GM19035 (cell line): ENCODE data around the gene CUEDC2.
"Not testable (repeated sequence)": the region's sequence is repeated elsewhere in the genome, so short reads cannot be mapped to it uniquely, and the experiment has no call there.

ENCODE experiments used
- ATAC-seq: cut with Tn5 transposase; IDR thresholded peaks from one replicate; pipeline ENCODE4 v1.9.1; 2021; ENCODE audit not compliant: unreplicated experiment

The CUEDC2 gene

DNA sequence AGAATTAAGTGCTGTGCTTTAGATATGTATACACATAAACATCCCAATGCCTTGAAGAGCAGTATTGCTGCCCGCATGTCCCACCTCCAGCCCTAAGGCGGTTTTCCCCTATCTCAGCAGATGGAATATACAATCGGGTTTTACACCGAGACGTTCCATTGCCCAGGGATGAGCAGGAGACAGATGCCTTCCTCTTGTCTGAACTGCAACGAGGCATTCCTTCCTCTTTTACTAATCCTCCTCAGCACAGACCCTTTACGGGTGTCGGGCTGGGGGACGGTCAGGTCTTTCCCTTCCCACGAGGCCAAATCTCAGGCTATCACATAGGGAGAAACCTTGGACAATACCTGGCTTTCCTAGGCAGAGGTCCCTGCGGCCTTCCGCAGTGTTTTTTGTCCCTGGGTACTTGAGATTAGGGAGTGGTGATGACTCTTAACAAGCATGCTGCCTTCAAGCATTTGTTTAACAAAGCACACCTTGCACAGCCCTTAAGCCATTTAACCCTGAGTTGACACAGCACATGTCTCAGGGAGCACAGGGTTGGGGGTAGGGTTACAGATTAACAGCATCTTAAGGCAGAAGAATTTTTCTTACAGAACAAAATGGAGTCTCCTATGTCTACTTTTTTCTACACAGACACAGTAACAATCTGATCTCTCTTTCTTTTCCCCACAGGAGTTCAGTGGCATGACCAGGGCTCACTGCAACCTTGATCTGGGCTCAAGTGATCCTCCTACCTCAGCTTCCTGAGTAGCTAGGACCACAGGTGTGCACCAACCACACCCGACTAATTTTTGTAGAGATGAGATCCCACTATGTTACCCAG is 22.5 kb upstream of the CUEDC2 start:
- ATAC-seq, result not testable (repeated sequence)

DNA sequence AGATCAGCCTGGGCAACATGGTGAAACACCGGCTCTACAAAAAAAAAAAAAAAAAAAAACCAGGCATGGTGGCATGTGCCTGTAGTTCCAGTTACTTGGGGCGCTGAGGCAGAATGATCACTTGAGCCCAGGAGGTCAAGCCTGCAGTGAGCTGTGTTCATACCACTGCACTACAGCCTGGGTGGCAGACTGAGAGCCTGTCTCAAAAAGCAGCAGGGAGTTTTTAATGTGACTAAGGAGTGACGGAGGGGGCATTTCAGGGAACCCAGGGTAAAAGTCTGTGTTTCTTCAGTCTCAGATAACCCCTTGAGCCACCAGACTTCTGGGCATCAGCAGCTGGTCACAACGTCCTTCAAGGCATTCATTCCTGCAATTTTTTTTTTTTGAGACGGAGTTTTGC is 21.1 kb upstream of the CUEDC2 start:
- no peak for ATAC-seq

DNA sequence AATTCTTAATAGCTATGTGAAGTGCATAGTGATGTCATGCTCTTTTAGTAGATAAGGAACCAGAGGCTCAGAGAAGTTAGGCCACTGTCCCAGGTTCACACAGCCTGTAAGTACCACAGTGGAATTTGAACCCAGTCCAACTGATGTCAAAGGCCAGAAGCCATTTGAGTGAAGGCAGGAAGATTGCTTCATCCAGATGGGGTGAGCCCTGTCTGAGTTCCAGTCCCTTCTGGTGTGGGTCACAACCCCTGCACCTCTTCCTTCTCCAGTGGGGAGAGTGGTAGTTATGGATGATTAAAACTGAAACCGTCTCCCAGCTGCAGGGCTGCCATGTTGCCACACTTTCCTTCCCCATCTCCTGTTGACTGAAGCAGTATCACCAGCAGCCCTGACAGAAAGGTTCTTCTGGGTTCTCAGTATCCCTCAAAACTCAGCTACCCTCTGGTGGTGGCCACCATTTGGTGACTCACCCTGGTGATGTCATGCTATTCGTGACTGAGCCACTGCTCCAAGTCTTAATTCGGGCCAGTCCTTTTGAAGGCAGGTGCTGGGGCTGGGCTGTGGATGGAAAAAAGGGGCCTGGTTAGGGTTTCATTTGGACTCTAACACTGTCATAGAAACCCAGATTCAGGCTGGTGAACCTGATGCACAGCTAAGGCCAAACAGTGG is 20.4 kb upstream of the CUEDC2 start:
- no peak for ATAC-seq

DNA sequence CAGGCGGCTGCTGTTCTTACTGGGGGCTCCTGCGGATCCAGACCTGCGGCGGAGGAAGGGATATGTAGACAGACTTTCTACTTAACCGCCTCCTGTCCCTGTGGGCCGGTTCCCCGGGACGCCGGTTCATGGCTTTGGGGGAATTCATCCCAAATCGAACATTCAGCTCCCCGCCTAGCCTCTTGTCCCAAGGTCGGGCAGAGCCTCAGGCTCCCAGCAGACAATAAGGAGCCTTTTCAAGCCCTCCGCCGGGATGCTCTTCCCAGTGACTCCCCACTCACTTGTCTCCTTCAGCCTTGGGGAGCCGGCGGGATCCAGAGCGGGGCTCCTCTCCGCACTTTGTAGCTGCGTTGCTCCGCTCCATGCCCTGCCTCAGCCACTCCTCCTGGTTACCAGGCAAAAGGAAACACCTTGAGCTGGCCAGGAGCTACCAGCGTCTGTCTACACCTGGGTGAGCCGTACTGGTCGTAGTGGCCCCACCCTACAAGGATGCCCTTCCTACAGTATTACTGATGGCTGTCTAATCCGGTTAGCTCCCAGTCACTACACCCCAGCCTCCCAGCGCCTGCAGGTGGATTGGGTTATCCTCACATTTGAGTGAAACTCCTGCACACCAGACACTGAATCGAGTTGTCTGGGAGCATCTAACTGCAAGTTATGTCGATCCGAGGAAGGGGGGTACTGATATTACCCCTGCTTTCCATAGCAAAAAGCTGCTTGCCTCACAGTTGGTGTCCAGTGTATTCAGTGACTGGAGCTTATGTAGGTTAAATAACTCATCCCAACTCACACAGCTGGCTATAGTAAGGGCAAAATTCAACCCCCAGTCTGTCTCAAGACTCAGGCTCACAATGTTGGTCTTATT is 19.0 kb upstream of the CUEDC2 start, which contains the start of gene C10orf95:
TSS of gene C10orf95 (minus strand) at position 439 of the 865 bp plus-strand sequence. CDS start 450 bp downstream, outside the sequence.
- no peak for ATAC-seq

DNA sequence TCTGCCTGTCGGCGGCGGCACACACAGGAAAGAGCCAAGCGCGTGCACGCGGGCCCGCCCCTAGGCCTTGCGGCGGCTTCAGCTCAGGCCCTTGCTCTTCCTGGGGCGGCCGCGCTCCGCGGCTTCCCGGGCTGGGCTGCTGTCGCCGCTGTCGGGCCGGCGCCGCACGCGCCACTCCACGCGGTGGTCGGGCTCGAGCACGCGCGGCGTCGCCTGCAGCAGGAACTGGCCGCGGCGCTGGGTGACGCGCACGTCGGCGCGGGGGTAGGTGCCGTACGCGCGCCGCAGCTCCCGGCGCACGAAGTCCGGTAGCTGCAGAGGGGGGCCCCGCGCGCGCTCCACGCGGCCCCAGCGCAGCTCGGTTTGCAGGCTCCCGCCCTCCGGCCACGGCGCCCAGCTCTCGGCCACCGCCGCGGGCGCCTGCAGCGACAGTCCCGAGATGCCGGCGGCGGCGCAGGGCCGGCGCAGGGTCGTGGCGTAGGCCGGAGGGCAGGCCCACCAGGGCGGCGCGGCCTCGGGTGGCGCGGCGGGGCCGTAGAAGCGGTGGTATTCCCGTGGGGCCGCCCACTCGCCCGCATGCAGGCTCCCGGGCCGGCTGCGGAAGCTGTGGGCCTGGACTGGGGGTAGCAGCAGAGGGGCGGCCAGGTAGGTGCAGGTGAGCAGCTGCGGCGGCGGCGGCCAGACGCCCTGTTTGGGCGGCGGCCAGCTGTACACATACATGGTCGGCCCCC is 18.2 kb upstream of the CUEDC2 start:
- peak; percentile 70 for ATAC-seq

DNA sequence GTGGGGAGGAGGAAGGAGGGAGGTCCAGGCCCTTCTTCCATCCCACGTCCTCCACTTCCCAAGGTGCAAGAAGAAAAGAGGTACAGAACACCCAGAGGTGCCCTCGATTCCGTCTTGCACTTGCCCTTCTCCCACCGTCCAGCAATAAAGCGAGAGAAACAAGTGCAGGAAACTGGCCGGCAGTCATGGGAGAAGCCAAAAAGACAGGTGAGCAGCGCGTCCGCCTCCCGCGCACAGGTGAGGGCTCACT is 17.7 kb upstream of the CUEDC2 start:
- peak; percentile 8 for ATAC-seq

DNA sequence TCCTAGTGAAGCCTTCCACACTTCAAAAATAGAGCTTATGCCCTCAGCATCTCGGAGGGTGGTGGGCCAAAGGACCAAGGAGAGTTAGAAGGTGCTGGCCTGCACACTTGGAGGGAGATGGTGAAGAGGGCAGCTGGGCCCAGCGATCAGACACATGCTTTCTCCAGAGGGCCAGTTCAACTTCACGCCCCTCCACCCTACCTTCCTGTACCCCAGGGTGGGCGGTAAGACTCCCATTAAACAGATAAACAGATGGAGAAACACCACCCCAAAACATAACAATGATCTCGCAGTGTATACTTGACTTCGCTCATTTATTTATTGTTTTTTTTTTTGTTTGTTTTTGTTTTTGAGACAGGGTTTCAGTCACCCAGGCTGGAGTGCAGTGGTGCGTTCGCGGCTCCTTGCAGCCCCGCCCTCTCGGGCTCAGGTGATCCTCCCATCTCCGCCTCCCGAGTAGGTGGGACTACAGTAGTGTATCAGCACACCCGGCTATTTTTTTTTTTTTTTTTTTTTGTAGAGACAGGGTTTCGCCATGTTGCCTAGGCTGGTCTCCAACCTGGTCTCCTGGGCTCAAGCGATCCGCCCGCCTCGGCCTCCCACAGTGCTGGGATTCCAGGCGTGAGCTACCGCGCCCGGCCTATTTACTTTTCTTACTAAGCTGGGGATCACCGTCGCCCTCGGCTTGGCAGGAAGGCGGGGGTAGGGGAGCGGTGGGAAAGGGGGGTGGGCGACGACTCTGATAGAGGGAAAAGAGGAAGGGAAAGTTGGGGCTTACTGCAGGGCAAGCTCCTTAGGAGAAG is 17.1 kb upstream of the CUEDC2 start:
- peak; percentile 42 for ATAC-seq

DNA sequence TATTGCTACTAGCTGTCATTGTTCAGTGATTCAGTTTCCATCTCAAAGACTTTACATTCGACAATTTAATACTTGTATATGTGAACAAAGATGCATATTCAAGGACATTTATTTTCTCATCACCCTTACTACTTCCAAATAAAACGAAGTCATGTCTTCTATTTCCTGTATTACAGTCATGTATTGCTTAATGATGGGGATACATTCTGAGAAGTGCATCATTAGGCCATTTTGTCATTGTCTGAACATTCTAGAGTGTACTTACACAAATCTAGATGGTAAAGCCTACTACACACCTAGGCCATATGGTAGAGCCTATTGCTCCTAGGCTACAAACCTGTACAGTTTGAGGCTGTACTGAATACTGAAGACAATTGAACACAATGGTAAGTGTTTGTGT is 12.5 kb upstream of the CUEDC2 start:
- ATAC-seq, result no peak

DNA sequence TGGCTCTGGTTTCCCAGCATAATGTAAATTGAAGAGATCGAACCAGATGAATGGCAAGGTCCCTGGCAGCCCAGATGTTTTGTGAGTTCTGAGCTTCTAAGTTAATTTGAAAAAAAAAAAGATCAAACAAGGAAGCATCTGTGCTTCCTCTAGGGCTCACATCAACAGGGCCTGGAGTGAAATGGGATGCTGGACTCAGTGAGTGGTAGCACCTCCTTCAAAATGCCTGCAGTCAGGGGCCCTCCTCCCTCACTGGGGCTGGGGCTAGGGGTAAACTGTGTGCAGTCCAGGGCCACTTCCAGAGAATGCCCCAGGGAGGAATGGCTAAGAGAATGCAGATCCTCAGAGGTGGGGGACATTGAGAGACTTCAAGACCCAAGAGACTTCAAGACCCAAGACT is 6.0 kb upstream of the CUEDC2 start:
- no peak for ATAC-seq

DNA sequence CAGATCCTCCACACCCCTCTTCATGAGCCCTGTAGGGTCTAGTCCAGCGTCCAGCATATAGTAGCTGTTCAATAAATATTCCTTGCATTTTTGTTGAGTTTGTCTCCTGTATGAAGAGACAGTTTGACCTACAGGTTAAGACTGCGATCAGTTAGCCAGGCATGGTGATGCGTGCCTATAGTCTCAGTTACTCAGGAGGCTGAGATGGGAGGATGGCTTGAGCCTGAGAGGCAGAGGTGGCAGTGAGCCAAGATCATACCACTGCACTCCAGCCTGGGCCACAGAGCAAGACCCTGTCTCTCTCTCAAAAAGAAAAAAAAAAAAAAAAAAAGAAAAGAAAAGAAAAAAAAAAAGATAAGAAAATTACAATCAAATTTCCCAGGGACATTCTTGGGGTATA is 5.1 kb upstream of the CUEDC2 start:
- ATAC-seq, result no peak

DNA sequence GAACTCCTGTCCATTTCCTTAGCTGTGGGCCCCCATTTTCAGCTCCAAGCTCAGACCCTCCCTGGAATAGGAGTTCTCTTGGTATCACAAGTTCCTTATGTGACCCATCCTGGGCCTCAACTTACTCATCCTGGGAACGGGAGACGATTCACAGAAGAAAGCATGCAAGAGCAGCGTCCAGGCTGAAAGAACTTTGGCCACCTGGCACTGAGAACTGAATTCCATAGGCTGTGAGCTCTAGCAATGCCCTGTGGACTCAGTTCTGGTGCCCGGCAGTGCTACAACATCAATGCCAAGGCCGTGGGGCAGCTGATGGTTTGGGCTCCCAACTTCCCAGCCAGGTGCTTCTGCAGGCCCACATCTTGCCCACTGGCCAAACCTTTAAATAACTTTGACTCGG is 3.9 kb upstream of the CUEDC2 start:
- no peak for ATAC-seq

DNA sequence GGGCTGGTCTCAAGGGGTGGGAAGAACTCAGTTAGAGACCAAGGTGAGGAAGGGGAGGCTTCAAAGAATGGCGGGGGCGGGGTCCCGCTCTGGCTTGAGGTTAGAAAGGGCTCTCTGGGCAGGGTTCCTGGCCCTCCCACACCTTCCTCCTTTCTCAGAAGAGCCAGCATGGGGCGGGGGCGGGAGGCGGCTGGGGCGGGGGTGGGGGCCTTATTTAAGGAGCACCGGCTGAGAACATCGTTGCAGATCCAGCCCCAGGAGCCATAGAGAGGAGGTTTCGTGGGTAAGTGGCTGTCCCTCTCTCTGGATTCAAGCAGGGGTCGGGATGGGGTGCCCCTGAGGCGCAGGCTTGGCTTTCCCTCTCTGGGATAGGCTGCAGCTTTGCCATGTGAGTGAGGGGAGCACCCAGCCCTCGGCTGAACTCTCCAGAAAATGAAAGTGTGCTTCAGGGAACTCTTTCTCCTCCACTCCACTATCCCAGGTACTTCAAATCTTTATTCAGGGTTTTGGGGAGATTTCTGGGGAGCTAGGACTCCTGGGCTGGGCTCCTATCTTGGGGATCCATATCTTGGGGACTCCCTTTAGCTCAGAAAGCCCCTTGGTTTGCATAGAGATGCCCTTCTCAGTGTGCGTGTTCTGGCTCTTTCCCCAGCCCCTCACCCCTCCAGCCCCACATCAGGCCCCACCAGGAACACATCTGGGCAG is 3.3 kb upstream of the CUEDC2 start:
- no peak for ATAC-seq

DNA sequence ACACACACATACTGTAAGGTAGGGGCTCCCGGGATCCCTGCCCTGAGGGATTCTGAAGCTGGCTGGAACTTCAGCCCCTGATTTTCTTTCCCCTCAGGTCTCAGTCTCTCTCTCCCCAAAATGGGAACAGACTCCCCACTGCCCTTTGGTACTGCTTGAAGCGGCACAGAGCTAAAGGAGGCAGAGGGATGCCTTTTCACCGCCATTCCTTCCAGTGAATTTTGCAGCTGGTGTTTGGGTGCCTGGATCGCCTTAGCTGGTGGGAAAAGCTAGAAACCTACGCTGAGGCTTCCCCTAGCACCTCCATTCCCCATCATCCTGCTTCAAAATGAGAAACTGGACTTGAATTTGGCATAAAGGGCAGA is 2.7 kb upstream of the CUEDC2 start:
- ATAC-seq, result no peak

DNA sequence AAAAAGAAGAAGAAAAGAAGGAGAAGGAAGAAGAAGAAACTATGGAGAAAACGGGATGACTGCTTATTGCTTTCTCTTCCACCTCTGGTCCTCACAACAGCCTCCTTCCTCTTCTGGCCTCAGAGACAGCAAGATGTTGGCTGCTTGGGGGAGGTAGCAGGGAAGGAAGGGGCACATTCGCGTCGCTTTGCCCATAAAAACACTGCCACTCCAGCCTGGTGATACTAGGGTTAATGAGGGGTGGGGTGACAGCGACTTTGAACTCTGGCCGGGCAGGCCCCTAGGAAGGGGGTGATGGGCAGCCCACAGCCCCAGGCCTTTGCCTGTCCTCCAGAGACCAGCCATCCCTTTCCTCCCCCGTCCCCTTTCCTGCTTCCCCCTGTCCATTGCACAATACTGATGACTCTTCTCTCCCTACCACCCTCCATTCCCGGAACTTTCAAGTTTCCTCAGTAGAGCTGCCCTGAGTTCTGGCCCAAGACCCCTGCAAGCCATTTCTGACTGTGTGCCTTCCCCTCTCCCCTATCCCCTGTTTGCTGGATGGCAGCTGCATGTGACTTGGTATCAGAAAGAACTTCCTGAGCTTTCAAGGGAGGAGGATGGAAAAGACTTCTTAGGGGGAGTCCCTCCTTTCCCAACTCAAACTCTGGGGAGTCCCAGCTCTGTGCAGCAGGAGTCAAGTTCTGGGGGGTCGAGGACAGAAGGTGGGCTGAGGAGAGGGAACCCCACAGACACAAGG is 2.2 kb upstream of the CUEDC2 start:
- no peak for ATAC-seq

DNA sequence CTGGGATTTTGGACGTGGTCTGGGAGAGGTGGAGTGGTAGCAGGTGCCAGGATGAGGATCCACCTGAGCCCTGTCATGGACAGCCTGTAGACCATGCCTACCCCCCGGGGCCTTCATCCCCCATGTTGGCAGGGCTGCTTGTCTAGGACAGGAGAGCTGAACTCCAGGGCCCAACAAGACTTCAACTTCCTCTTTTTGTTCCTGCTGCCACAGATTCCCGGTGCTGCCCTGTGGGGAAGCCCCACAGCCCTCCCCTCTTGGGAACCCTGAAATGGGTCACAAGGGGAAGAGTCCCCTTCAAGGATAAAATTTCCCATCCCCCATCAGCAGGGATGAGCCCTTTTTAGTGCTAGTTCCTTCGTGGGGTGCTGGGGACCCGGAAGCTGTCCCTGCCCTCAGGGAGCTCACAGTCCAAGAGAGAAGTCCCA is 1.3 kb upstream of the CUEDC2 start:
- ATAC-seq, result no peak

DNA sequence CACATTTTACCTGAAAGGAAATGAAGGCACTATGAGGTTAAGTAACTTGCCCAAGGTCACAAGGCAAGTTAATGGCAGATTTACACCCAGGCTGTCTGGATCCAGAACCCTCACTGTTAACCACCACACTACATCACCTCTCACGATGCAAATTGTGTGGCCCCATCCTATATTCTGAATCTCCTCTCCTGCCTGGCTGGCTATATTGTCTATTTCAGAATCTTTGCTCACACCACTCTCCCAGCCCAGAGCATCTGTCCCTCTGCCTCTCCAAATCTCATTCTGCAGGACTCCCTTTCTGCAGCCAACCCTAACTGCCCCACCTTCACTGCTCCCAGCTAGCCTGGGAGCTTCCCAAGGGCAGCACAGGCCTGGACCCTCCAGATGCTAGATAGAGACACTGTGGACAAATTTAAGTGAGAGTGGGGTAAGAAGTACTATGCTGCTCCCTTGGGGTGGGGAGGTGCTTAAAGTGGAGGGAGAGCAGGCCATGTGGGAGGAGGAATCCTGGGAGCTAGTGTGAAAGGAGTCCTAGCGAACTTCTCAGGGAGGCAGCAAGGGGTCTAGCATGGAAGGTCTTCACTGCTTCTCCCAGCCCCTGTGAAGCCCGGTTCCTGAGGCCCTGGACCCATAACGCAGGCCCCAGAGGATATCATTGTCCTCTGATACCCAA is 786 bp downstream of the CUEDC2 start:
- ATAC-seq, result no peak

DNA sequence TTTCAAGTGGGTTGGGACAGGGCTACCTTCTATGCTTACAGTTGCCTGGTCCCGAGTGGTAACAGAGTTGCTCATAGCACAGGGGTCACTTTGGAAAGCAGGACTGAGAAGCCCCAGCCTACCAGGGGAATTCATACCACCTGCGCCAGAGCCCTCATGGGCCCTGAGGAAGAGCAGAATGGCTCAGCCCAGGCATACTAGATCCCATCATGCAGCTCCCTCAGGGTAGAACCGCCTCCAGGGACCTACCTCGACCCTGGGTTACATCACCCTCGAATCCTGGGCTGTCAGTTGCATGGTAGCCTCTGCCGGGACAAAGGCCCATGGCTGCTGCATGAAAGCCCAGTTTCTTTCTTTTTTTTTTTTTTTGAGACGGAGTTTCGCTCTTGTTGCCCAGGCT is 2.9 kb downstream of the CUEDC2 start:
- ATAC-seq, result no peak

DNA sequence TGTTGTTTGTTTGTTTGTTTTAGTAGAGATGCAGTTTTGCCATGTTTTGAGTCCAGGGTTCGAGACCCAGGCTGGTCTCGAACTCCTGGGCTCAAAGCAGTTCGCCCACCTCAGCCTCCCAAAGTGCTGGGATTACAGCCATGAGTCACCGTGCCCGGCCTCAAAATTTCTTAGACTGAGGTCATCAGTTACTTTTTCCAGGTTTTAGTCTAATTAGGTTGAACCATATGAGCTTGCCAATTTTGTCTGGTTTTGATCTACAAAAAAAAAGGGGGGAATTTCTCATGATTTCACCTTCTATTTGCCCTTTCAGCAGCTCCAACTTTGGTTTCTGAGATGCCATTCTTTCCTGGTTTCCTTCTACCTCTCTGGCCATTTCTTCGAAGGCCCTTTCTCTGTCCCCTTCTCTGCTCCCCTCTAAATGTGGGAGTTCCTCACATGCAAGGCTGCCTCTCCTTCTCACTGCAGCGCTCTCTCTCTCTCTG is 5.5 kb downstream of the CUEDC2 start:
- no peak for ATAC-seq
